GM23248 (cell line): ENCODE measurements around the gene ABLIM2. TPM values are rescaled to one million over a fixed set of nuclear protein-coding genes. Genes with fewer than 3 reads are reported as not detected.

Experiments used
- DNase-seq: peaks from one replicate; pipeline ENCODE4 v3.0.0-alpha.2; 2015
- H2AFZ ChIP-seq: fragments of 200-600 bp; sonication (generic); 2 replicates; pipeline ENCODE4 v1.6.1; 2016; ENCODE audit warnings: antibody characterized with exemption
- H3F3A ChIP-seq: fragments of 200-600 bp; sonication (generic); 2 replicates; pipeline ENCODE4 v1.6.1; 2016; ENCODE audit warnings: mild to moderate bottlenecking, antibody characterized with exemption, mixed run types; ENCODE audit not compliant: insufficient read depth
- H3K27ac ChIP-seq: fragments of 200-600 bp; sonication (generic); 2 replicates; pipeline ENCODE4 v1.5.1; 2016; ENCODE audit warnings: mild to moderate bottlenecking
- H3K27me3 ChIP-seq: fragments of 200-600 bp; sonication (generic); replicated peaks from 2 replicates; pipeline ENCODE4 v1.6.1; 2016; ENCODE audit warnings: mild to moderate bottlenecking; ENCODE audit not compliant: insufficient read depth
- H3K36me3 ChIP-seq: fragments of 200-600 bp; sonication (generic); 2 replicates; pipeline ENCODE4 v1.6.1; 2016; ENCODE audit warnings: low read depth, mild to moderate bottlenecking
- H3K4me1 ChIP-seq: fragments of 200-600 bp; sonication (generic); 2 replicates; pipeline ENCODE4 v1.6.1; 2016; ENCODE audit warnings: mild to moderate bottlenecking; ENCODE audit not compliant: insufficient read depth
- H3K4me2 ChIP-seq: fragments of 200-600 bp; sonication (generic); one replicate; pipeline ENCODE4 v1.6.1; 2016; ENCODE audit warnings: mild to moderate bottlenecking; ENCODE audit not compliant: unreplicated experiment
- H3K4me3 ChIP-seq: fragments of 200-600 bp; sonication (generic); 2 replicates; pipeline ENCODE4 v1.5.1; 2016; ENCODE audit warnings: mild to moderate bottlenecking
- H3K79me2 ChIP-seq: fragments of 200-600 bp; sonication (generic); 2 replicates; pipeline ENCODE4 v1.6.1; 2016; ENCODE audit warnings: mild to moderate bottlenecking; ENCODE audit not compliant: insufficient read depth
- H3K9ac ChIP-seq: fragments of 200-600 bp; sonication (generic); 2 replicates; pipeline ENCODE4 v1.6.1; 2016; ENCODE audit warnings: mild to moderate bottlenecking
- H3K9me2 ChIP-seq: fragments of 200-600 bp; sonication (generic); 2 replicates; pipeline ENCODE4 v1.6.1; 2016; ENCODE audit warnings: mixed run types, mild to moderate bottlenecking, moderate library complexity; ENCODE audit not compliant: insufficient read depth
- H3K9me3 ChIP-seq: fragments of 200-600 bp; sonication (generic); one replicate; pipeline ENCODE4 v1.6.1; 2017; ENCODE audit warnings: low read depth
- H4K20me1 ChIP-seq: fragments of 200-600 bp; sonication (generic); 2 replicates; pipeline ENCODE4 v1.6.0; 2016; ENCODE audit not compliant: insufficient read depth
- EZH2 ChIP-seq: fragments of 200-600 bp; sonication (generic); IDR thresholded peaks from 2 replicates; pipeline ENCODE4 v1.6.1; 2018; ENCODE audit warnings: antibody characterized with exemption, mild to moderate bottlenecking; ENCODE audit not compliant: insufficient read depth, poor library complexity, severe bottlenecking
- EZH2phosphoT487 ChIP-seq: fragments of 200-600 bp; sonication (generic); IDR thresholded peaks from 2 replicates; pipeline ENCODE4 v1.6.1; 2018; ENCODE audit warnings: antibody characterized with exemption, moderate library complexity, mild to moderate bottlenecking, low read depth; ENCODE audit not compliant: insufficient read depth
- WGBS, 2 experiments: methylation state at CpG; one replicate each; pipeline ENCODE4 v1.1.6; 2015 to 2017; ENCODE audit warnings: low lambda C conversion rate in 2 of 2, low coverage in 1 of 2; ENCODE audit errors: missing lambda C conversion rate in 2 of 2; 5-methylcytosine and 5-hydroxymethylcytosine counted together
- in situ Hi-C: fragments of 300-500 bp; cut with MboI; formaldehyde crosslinking; loops from 2 replicates; pipeline ENCODE4 v1.15.0; 2020
- polyA plus RNA-seq: library from polyadenylated mRNA; unstranded; fragments of >200 nt; fragmentation: Nextera tagmentation; extraction: Ambion mirVana; gene quantifications from 2 replicates; pipeline ENCODE4 v1.2.1, GENCODE V29; 2016
- total RNA-seq: library from RNA; depleted of rRNA; stranded (reverse); fragments of >200 nt; shearing (Covaris generic); gene quantifications from 2 replicates; pipeline ENCODE4 v1.2.3, GENCODE V29; 2014

Gene ABLIM2
- total and polyA plus RNA-seq, 2 experiments from 2014 or later = not detected

DNA sequence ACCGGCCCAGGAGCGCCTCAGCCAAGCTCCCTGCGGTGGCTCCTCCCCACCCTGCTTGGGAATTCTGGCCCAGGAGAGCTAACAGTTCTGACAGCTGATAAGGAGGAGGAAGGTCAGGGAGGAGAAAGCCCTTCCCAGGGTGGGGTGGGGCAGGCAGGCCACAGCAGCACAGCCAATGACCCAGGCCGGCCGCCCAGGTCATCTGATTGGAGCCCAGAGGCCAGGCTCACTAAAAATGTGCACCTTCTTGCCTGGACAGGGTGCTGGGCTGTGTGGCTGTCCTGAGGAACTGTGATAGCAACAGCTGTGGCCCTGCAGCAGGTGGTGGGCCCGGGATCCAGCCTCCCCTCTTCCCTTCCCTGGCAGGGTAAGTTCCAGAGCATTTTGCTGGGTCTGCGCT lies 23.2 kb upstream of the ABLIM2 start:
- Histone ChIP-seq H3K4me3 (no peak overlapping the region), H3K36me3 (no peaks in the 10 kb centered on the region), H3K79me2 (no peaks in the 10 kb centered on the region), H4K20me1 (no peaks in the 10 kb centered on the region), H3K9me2 (no peaks in the 10 kb centered on the region), H3K9ac (no peak overlapping the region), H3K4me2 (no peak overlapping the region), H2AFZ (no peak overlapping the region), H3F3A (peaks cover 18% of the 10 kb centered on the region), H3K9me3 (no peaks in the 10 kb centered on the region), H3K4me1 (peaks cover 18% of the 10 kb centered on the region), H3K27ac (no peak overlapping the region), H3K27me3 (no peaks in the 10 kb centered on the region; the same call in 1 of the 2 replicates)
- WGBS, 2 experiments = 95% methylated on average over 6 to 7 of the region's 7 CpGs
- in situ Hi-C loops = no loop called here
- no peak for TF ChIP-seq EZH2phosphoT487
- no peak for TF ChIP-seq EZH2
- no peak for DNase-seq

DNA sequence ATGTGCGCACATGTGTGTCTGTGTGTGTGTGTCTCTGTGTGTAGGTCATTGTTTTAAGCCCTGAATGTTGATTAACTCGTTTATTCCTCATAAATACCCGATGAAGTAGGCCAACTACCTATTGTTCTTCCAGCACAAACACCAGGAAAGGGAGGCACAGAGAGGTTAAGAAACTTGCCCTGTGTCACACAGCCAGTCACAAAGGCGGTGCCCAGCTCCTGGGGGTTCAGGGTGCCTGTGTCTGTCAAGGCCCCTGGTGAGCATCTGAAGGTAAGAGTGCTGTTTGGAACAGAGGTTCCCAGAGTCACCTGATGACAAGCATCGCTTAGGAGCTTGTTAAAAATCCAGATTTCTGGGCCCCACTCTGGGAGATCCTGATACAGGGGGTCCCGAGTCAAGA lies 22.5 kb upstream of the ABLIM2 start:
- Histone ChIP-seq H3K9me2 (no peaks in the 10 kb centered on the region), H3K79me2 (no peaks in the 10 kb centered on the region), H3K4me3 (no peak overlapping the region), H3K9me3 (no peaks in the 10 kb centered on the region), H2AFZ (no peak overlapping the region), H3K9ac (no peak overlapping the region), H4K20me1 (no peaks in the 10 kb centered on the region), H3K36me3 (no peaks in the 10 kb centered on the region), H3K4me1 (peaks cover 18% of the 10 kb centered on the region), H3K4me2 (no peak overlapping the region), H3K27ac (no peak overlapping the region), H3K27me3 (no peaks in the 10 kb centered on the region; the same call in 1 of the 2 replicates), H3F3A (peaks cover 18% of the 10 kb centered on the region)
- WGBS, 2 experiments = 88 to 92% methylated on average over 6 of the region's 6 CpGs
- DNase-seq = no peak
- in situ Hi-C loops = no loop called here
- TF ChIP-seq EZH2 (no peak), EZH2phosphoT487 (no peak)

DNA sequence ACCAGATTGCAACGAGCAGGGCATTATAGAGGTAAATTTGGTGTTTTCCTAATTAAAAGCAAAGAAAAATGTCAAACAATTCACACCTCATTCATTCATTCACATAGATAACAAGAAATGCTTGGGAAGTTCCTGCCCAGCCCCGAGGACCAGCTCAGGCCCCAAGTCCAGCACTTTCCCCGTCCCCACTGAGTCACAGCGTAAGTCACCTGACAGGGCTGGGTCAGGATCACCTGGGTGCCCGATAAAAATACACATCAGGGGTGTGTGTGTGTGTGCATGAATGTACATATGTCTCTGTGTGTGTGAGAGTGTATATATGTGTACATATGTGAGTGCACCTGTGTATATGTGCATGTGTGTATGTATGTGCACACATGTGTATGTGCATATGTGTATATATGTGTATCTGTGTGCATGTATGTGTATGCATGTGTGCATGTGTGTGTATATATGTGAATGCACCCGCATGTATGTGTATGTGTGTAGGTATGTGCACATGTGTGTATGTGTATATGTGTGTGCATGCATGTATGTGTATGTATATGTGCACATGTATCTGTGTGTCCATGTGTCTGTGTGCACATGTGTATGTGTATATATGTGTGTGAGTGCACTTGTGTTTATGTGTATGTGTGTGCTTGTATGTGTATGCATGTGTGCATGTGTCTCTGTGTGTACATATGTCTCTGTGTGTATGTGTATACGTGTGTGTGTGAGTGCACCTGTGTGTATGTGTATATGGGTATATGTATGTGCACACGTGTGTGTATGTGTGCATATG lies 21.9 kb upstream of the ABLIM2 start:
- Histone ChIP-seq H3K36me3 (no peaks in the 10 kb centered on the region), H3F3A (peaks cover 18% of the 10 kb centered on the region), H3K27me3 (peaks cover 3% of the 10 kb centered on the region; the same call in 1 of the 2 replicates), H3K9me2 (no peaks in the 10 kb centered on the region), H3K27ac (no peak overlapping the region), H4K20me1 (no peaks in the 10 kb centered on the region), H3K79me2 (no peaks in the 10 kb centered on the region), H3K9me3 (no peaks in the 10 kb centered on the region), H2AFZ (no peak overlapping the region), H3K9ac (no peak overlapping the region), H3K4me1 (peaks cover 14% of the 10 kb centered on the region), H3K4me2 (no peak overlapping the region), H3K4me3 (no peak overlapping the region)
- no peak for DNase-seq
- WGBS, 2 experiments = 60 to 67% methylated on average over 8 of the region's 8 CpGs
- TF ChIP-seq EZH2 (no peak), EZH2phosphoT487 (no peak)
- in situ Hi-C loops = no loop called here

DNA sequence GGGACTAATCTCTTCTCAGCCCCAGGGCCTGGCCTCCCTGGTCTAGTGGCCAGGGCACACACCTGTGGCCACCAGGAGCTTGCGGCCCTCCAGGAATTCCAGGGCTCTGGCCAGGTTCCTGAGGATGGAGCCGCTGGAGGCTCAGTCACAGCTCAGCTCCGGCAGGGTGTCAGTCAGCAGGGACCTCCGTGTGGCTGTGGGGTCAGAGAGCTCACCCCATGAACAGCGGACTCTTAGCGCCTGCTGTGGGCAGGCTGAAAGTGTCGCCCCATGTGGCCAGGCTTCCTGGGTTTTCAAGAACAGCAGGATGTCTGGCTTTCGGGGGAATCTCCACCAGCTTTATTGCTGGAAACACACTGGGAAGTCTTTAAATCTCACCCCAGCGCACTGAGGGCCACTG lies 21.2 kb upstream of the ABLIM2 start:
- Histone ChIP-seq H4K20me1 (no peaks in the 10 kb centered on the region), H3K9ac (no peak overlapping the region), H2AFZ (no peak overlapping the region), H3K4me1 (peaks cover 9% of the 10 kb centered on the region), H3K79me2 (no peaks in the 10 kb centered on the region), H3K36me3 (no peaks in the 10 kb centered on the region), H3K4me2 (no peak overlapping the region), H3K9me2 (no peaks in the 10 kb centered on the region), H3K27me3 (peaks cover 5% of the 10 kb centered on the region; the same call in 1 of the 2 replicates), H3K4me3 (no peak overlapping the region), H3K27ac (no peak overlapping the region), H3F3A (peaks cover 14% of the 10 kb centered on the region), H3K9me3 (no peaks in the 10 kb centered on the region)
- in situ Hi-C loops = no loop called here
- DNase-seq = no peak
- TF ChIP-seq EZH2phosphoT487 (no peak), EZH2 (no peak)
- 68% methylated on average over 9 of the region's 9 CpGs for WGBS, 2 experiments
